ENCODE results near the gene FASTK.

GRCh38 chr7:151114151-151115090 is 33.8 kb upstream of the FASTK start:
- no peak for TF ChIP-seq CTCF (IDR thresholded peaks at IDR 0.05; ENCODE audit: extremely low read depth in 1 of 2, insufficient read depth in 1 of 2, low read depth in 1 of 2, low read length in 2 of 2)
- no peak for TF ChIP-seq POLR2AphosphoS5 (IDR thresholded peaks at IDR 0.05; ENCODE audit: insufficient read depth, low read depth, low read length)
